H9 (cell line): ENCODE data around the gene CUL4B. TPM values are rescaled to one million over a fixed set of nuclear protein-coding genes. Genes with fewer than 3 reads are reported as not detected.

Source experiments
- DNase-seq: peaks from one replicate; pipeline ENCODE4 v3.0.0-alpha.2; 2017
- H2AFZ ChIP-seq: one replicate; pipeline ENCODE4 v1.6.1; 2013; ENCODE audit warnings: mild to moderate bottlenecking, low read length, control low read depth, moderate library complexity
- H2AK5ac ChIP-seq: 2 replicates; pipeline ENCODE4 v1.6.1; 2013; ENCODE audit warnings: low read length, control low read depth, mixed read lengths; ENCODE audit not compliant: insufficient read length
- H2BK120ac ChIP-seq: one replicate; pipeline ENCODE4 v1.6.1; 2013; ENCODE audit warnings: low read depth, mild to moderate bottlenecking, low read length, control low read depth, inconsistent platforms; ENCODE audit not compliant: poor library complexity, severe bottlenecking
- H2BK12ac ChIP-seq: 2 replicates; pipeline ENCODE4 v1.6.1; 2013; ENCODE audit warnings: low read length, control low read depth, mixed read lengths, low read depth; ENCODE audit not compliant: insufficient read length
- H2BK15ac ChIP-seq: 2 replicates; pipeline ENCODE4 v1.6.1; 2013; ENCODE audit warnings: low read depth, low read length, control low read depth
- H2BK20ac ChIP-seq: one replicate; pipeline ENCODE4 v1.6.1; 2013; ENCODE audit warnings: low read depth, mild to moderate bottlenecking, low read length, control low read depth, inconsistent platforms; ENCODE audit not compliant: poor library complexity, severe bottlenecking
- H2BK5ac ChIP-seq: 2 replicates; pipeline ENCODE4 v1.6.1; 2013; ENCODE audit warnings: low read length, control low read depth, mixed read lengths; ENCODE audit not compliant: insufficient read length
- H3K14ac ChIP-seq: 2 replicates; pipeline ENCODE4 v1.6.1; 2013; ENCODE audit warnings: low read length, control low read depth; ENCODE audit not compliant: insufficient read depth
- H3K18ac ChIP-seq: 2 replicates; pipeline ENCODE4 v1.6.1; 2013; ENCODE audit warnings: low read depth, mild to moderate bottlenecking, mixed read lengths, low read length, control low read depth; ENCODE audit not compliant: insufficient read length
- H3K23ac ChIP-seq: 2 replicates; pipeline ENCODE4 v1.6.1; 2013; ENCODE audit warnings: low read length, control low read depth, mixed read lengths, low read depth; ENCODE audit not compliant: insufficient read length
- H3K23me2 ChIP-seq: 2 replicates; pipeline ENCODE4 v1.6.1; 2013; ENCODE audit warnings: low read depth, mild to moderate bottlenecking, mixed read lengths, low read length, control low read depth; ENCODE audit not compliant: insufficient read length, poor library complexity, severe bottlenecking
- H3K27ac ChIP-seq: 2 replicates; pipeline ENCODE4 v1.5.1; 2013; ENCODE audit warnings: low read length, control low read depth, mixed read lengths, low read depth; ENCODE audit not compliant: insufficient read length
- H3K27me3 ChIP-seq: 2 replicates; pipeline ENCODE4 v1.6.1; 2013; ENCODE audit warnings: low read length, control low read depth, inconsistent platforms; ENCODE audit not compliant: insufficient read depth
- H3K4ac ChIP-seq: 2 replicates; pipeline ENCODE4 v1.6.1; 2013; ENCODE audit warnings: low read depth, mild to moderate bottlenecking, control low read depth, inconsistent platforms, low read length, moderate library complexity
- H3K4me1 ChIP-seq: 2 replicates; pipeline ENCODE4 v1.6.1; 2013; ENCODE audit warnings: low read length, control low read depth, inconsistent platforms; ENCODE audit not compliant: insufficient read depth
- H3K4me2 ChIP-seq: 2 replicates; pipeline ENCODE4 v1.6.1; 2013; ENCODE audit warnings: low read length, control low read depth, mixed read lengths; ENCODE audit not compliant: insufficient read length, insufficient read depth
- H3K56ac ChIP-seq: 2 replicates; pipeline ENCODE4 v1.6.1; 2013; ENCODE audit warnings: low read depth, mild to moderate bottlenecking, mixed read lengths, low read length, control low read depth; ENCODE audit not compliant: insufficient read length
- H3K79me1 ChIP-seq: 2 replicates; pipeline ENCODE4 v1.6.1; 2013; ENCODE audit warnings: low read depth, mild to moderate bottlenecking, moderate library complexity, low read length, control low read depth, inconsistent platforms; ENCODE audit not compliant: insufficient read depth, poor library complexity, severe bottlenecking
- H3K79me2 ChIP-seq: 2 replicates; pipeline ENCODE4 v1.6.1; 2013; ENCODE audit warnings: low read length, control low read depth, inconsistent platforms; ENCODE audit not compliant: insufficient read depth
- H3K9ac ChIP-seq: 2 replicates; pipeline ENCODE4 v1.6.1; 2013; ENCODE audit warnings: low read length, control low read depth, mixed read lengths; ENCODE audit not compliant: insufficient read length; ENCODE audit errors: extremely low read depth
- H3K9me3 ChIP-seq: one replicate; pipeline ENCODE4 v1.6.1; 2013; ENCODE audit warnings: low read depth, low read length, inconsistent platforms; ENCODE audit not compliant: control insufficient read depth
- H3T11ph ChIP-seq: one replicate; pipeline ENCODE4 v1.6.1; 2013; ENCODE audit warnings: mild to moderate bottlenecking, low read length, control low read depth, inconsistent platforms
- H4K20me1 ChIP-seq: one replicate; pipeline ENCODE4 v1.6.1; 2013; ENCODE audit not compliant: control insufficient read depth, insufficient read length, insufficient read depth
- H4K5ac ChIP-seq: 2 replicates; pipeline ENCODE4 v1.6.1; 2013; ENCODE audit warnings: low read depth, mild to moderate bottlenecking, mixed read lengths, low read length, control low read depth; ENCODE audit not compliant: insufficient read length
- H4K8ac ChIP-seq: replicated peaks from 2 replicates; pipeline ENCODE4 v1.6.1; 2013; ENCODE audit warnings: low read length, control low read depth, mixed read lengths, low read depth; ENCODE audit not compliant: insufficient read length
- H4K91ac ChIP-seq: 2 replicates; pipeline ENCODE4 v1.6.1; 2013; ENCODE audit warnings: low read depth, mild to moderate bottlenecking, moderate library complexity, mixed read lengths, low read length, control low read depth; ENCODE audit not compliant: insufficient read length
- H3K27ac Mint-ChIP-seq, 3 experiments: 2 replicates in 2 of 3; 3 replicates in 1 of 3; pipeline ENCODE4 v1.8.0; 2020 to 2021; ENCODE audit warnings: mixed read lengths in 3 of 3, mild to moderate bottlenecking in 1 of 3, moderate library complexity in 1 of 3
- H3K27me3 Mint-ChIP-seq: 2 replicates; pipeline ENCODE4 v1.8.0; 2021; ENCODE audit warnings: low read depth, mild to moderate bottlenecking, moderate library complexity, mixed read lengths
- H3K36me3 Mint-ChIP-seq, 3 experiments: 2 replicates in 2 of 3; 3 replicates in 1 of 3; pipeline ENCODE4 v1.8.0; 2020 to 2021; ENCODE audit warnings: low read depth in 3 of 3, mixed read lengths in 3 of 3; ENCODE audit not compliant: insufficient read depth in 1 of 3
- H3K4me1 Mint-ChIP-seq, 2 experiments: 2 replicates each; pipeline ENCODE4 v1.8.0; 2020; ENCODE audit warnings: mixed read lengths in 2 of 2
- H3K4me3 Mint-ChIP-seq, 2 experiments: 2 replicates in 1 of 2; 3 replicates in 1 of 2; pipeline ENCODE4 v1.8.0; 2020 to 2021; ENCODE audit warnings: mild to moderate bottlenecking in 2 of 2, mixed read lengths in 2 of 2, moderate library complexity in 1 of 2
- H3K9me3 Mint-ChIP-seq, 2 experiments: 2 replicates in 1 of 2; 3 replicates in 1 of 2; pipeline ENCODE4 v1.8.0; 2020; ENCODE audit warnings: mild to moderate bottlenecking in 2 of 2, mixed read lengths in 2 of 2, moderate library complexity in 1 of 2
- WGBS: extraction: QIAGEN DNeasy Blood & Tissue Kit; methylation state at CpG from one replicate; pipeline ENCODE4 v1.1.7; 2013; ENCODE audit warnings: missing lambda C conversion rate, low lambda C conversion rate, mixed read lengths; ENCODE audit not compliant: insufficient read length; ENCODE audit errors: extremely low coverage; 5-methylcytosine and 5-hydroxymethylcytosine counted together
- total RNA-seq: library from RNA; stranded (reverse); gene quantifications from 2 replicates; pipeline ENCODE4 v1.2.1, GENCODE V29; 2021
- TF ChIP-seq, protein P1 (sequence below): fragments of 200-600 bp; sonication (generic); conservative IDR thresholded peaks from 3 replicates; pipeline ENCODE4 v1.8.0; 2021; ENCODE audit warnings: antibody characterized with exemption, mild to moderate bottlenecking

CUL4B gene
- total RNA-seq, 1 experiment from 2014 or later = 48.4 TPM

DNA sequence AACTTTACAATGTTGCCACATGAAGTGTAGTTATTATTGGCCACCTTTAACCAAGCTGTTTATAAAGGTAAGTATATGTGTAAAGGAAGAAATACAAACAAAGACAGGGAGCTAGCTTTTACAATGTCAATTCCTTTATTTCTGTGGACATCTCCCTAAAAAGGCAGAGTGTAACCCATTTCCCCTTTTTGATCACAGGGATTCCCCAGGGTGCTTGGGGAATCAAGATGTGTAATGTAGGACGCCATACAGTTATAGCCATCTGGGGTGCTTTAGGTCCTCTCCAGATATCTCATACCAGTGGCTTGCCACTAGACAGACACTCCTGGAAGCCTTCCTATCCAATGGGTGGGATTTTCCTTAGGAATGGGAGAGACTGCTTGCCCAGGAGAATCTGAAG is 4.2 kb upstream of the CUL4B start:
- Mint-ChIP-seq H3K9me3 (peaks cover 58 to 59% of the 10 kb centered on the region in 2 experiments), H3K4me3 (no peak overlapping the region), H3K36me3 (peaks cover 0 to 3% (median 0%) of the 10 kb centered on the region in 3 experiments; a peak in 4 of 7 replicates), H3K27ac (no peak overlapping the region), H3K4me1 (peaks cover 6% of the 10 kb centered on the region in 2 experiments), H3K27me3 (no peaks in the 10 kb centered on the region)
- Histone ChIP-seq H2BK20ac (no peak overlapping the region), H3T11ph (no peak overlapping the region), H2BK5ac (no peak overlapping the region), H3K27me3 (no peaks in the 10 kb centered on the region), H3K4ac (no peak overlapping the region), H2AFZ (no peak overlapping the region), H3K9me3 (peaks cover 12% of the 10 kb centered on the region), H3K56ac (no peak overlapping the region), H2BK120ac (no peak overlapping the region), H3K18ac (no peak overlapping the region), H3K23ac (no peak overlapping the region), H3K79me2 (no peaks in the 10 kb centered on the region), H3K27ac (no peak overlapping the region), H3K4me1 (no peaks in the 10 kb centered on the region), H2BK15ac (no peak overlapping the region), H3K14ac (no peak overlapping the region), H4K8ac (no peak overlapping the region), H2BK12ac (no peak overlapping the region), H3K9ac (no peak overlapping the region), H3K4me2 (no peak overlapping the region), H4K20me1 (no peaks in the 10 kb centered on the region), H2AK5ac (no peak overlapping the region), H3K79me1 (no peaks in the 10 kb centered on the region), H3K23me2 (peaks cover 4% of the 10 kb centered on the region), H4K5ac (no peak overlapping the region), H4K91ac (no peak overlapping the region)
- no CpG with 5 or more reads among the region's 1 CpG for WGBS
- DNase-seq = no peak
- TF ChIP-seq, protein P1, sequence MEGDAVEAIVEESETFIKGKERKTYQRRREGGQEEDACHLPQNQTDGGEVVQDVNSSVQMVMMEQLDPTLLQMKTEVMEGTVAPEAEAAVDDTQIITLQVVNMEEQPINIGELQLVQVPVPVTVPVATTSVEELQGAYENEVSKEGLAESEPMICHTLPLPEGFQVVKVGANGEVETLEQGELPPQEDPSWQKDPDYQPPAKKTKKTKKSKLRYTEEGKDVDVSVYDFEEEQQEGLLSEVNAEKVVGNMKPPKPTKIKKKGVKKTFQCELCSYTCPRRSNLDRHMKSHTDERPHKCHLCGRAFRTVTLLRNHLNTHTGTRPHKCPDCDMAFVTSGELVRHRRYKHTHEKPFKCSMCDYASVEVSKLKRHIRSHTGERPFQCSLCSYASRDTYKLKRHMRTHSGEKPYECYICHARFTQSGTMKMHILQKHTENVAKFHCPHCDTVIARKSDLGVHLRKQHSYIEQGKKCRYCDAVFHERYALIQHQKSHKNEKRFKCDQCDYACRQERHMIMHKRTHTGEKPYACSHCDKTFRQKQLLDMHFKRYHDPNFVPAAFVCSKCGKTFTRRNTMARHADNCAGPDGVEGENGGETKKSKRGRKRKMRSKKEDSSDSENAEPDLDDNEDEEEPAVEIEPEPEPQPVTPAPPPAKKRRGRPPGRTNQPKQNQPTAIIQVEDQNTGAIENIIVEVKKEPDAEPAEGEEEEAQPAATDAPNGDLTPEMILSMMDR = no peak
